VCaP (cell line): ENCODE data around the gene MAPK1.
"Not testable (repeated sequence)": the region's sequence is repeated elsewhere in the genome, so short reads cannot be mapped to it uniquely, and the experiment has no call there.

Experiments
- H3K27ac ChIP-seq: fragments of 450-650 bp; 2 replicates; pipeline ENCODE4 v1.5.1; 2017
- CTCF ChIP-seq: fragments of 450-650 bp; conservative IDR thresholded peaks from 2 replicates; pipeline ENCODE4 v1.5.1; 2017; ENCODE audit warnings: mild to moderate bottlenecking, moderate library complexity

Gene MAPK1

GRCh38 chr22:21727768-21728167 is 139.7 kb downstream of the MAPK1 start:
- TF ChIP-seq CTCF, result no peak
- H3K27ac ChIP-seq, result peak overlapping the region; percentile 54

GRCh38 chr22:21727159-21727558 is 140.3 kb downstream of the MAPK1 start:
- H3K27ac ChIP-seq, result peak overlapping the region; percentile 54
- TF ChIP-seq CTCF, result no peak

GRCh38 chr22:21726650-21727049 is 140.8 kb downstream of the MAPK1 start:
- peak; percentile 64 for TF ChIP-seq CTCF
- H3K27ac ChIP-seq, result peak overlapping the region; percentile 54

GRCh38 chr22:21725956-21726649 is 141.3 kb downstream of the MAPK1 start:
- H3K27ac ChIP-seq, result peak overlapping the region; percentile 54
- no peak for TF ChIP-seq CTCF

GRCh38 chr22:21724496-21724895 is 142.9 kb downstream of the MAPK1 start:
- not testable (repeated sequence) for H3K27ac ChIP-seq

GRCh38 chr22:21721195-21721852 is 146.1 kb downstream of the MAPK1 start:
- not testable (repeated sequence) for H3K27ac ChIP-seq

GRCh38 chr22:21720191-21720859 is 147.1 kb downstream of the MAPK1 start:
- not testable (repeated sequence) for H3K27ac ChIP-seq

GRCh38 chr22:21719024-21719423 is 148.4 kb downstream of the MAPK1 start:
- no peak for TF ChIP-seq CTCF
- no peak overlapping the region for H3K27ac ChIP-seq

- no peak for TF ChIP-seq CTCF
- no peak overlapping the region for H3K27ac ChIP-seq
Measured at GRCh38 chr22:21718499-21718898, 148.9 kb downstream of the MAPK1 start.

- not testable (repeated sequence) for H3K27ac ChIP-seq
Measured at GRCh38 chr22:21716395-21717122, 150.9 kb downstream of the MAPK1 start.
